Right forelimb (tissue), 1 donor: ENCODE results near the gene WNT10A.
A peak's percentile ranks its signal among the peaks of the same experiment; 100 is the strongest.

ENCODE experiments used
- DNase-seq: peaks from one replicate; pipeline ENCODE4 v3.0.0-alpha.2; 2018

Gene WNT10A

DNA sequence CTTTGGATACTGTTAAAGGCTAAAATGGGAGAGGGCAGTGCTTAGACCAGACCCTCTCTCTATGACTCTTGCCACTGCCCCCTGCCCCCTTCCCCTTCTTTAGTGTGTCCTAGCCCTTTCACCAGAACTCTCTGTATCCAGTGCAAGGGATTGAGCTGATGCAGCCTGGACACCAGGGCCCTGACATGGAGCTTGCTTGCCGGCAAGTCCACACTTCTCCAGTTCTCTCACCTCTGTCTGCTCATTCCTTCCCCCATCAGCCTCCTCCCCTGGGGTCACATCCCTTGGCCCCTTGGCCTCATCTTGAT lies 22.6 kb upstream of the WNT10A start:
- DNase-seq = no peak

DNA sequence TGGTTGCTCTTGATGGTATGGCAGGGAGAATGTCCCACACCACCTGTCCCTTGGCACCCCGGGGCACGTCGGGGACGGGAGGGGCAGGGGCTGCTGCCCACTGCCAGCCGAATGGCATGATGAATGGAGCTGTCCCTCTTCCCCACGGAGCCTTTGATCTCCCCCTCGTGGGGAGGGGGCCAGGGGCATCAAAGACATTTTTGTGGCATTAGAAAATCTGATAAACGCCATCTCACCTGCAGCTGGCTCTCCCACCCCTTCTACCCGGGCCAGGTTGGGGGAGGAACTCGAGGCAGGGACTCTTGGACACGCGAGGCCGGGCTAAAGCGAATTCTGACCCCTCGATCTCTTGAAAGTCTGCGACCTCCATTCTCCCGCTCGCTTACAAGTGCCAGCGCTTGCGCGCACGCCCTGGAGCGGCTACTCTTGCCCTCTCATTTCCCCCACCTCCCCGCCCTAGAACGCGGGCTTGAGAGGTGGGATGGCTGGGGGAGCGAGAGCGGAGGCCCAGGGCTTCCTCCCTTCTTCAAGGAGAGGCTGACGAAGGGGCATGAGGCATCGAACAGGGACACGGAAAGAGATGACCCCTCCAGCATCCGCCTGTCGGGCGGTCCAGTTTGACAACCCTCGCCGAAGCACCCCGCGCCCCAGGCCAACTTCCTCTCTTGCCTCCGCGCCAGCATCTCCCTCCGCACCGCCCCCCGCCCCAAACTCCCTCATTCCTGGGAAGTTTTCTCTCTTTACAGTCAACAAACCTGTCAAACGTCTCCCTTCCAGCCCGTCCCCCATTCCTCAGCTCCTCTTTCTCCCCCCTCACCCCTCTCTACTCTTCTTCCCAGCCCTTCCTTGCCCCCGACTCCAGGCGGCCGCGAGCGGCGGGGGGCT lies 21.7 kb upstream of the WNT10A start:
- DNase-seq = no peak

DNA sequence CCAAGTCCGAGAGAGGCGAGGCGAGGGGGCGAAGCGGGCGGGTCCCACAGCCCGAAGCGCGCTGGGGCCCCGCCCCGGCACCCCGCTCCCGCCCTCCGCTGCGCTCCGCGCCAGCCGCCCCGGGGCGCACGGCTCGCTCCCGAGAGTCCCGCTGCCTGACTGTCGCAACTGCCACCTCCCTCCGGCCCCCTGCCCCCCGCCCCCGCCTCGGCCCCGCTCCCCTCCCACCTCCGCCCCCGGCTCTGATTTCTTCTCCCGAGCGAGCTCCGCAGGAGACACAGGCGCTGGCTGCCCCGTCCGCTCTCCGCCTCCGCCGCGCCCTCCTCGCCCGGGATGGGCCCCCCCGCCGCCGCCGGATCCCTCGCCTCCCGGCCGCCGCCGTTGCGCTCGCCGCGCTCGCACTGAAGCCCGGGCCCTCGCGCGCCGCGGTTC lies 21.1 kb upstream of the WNT10A start, which contains the start of gene WNT6:
Gene WNT6 (plus strand): TSS at position 250 of the 432 bp plus-strand sequence. CDS start 233 bp downstream, outside the sequence.
- DNase-seq = no peak

DNA sequence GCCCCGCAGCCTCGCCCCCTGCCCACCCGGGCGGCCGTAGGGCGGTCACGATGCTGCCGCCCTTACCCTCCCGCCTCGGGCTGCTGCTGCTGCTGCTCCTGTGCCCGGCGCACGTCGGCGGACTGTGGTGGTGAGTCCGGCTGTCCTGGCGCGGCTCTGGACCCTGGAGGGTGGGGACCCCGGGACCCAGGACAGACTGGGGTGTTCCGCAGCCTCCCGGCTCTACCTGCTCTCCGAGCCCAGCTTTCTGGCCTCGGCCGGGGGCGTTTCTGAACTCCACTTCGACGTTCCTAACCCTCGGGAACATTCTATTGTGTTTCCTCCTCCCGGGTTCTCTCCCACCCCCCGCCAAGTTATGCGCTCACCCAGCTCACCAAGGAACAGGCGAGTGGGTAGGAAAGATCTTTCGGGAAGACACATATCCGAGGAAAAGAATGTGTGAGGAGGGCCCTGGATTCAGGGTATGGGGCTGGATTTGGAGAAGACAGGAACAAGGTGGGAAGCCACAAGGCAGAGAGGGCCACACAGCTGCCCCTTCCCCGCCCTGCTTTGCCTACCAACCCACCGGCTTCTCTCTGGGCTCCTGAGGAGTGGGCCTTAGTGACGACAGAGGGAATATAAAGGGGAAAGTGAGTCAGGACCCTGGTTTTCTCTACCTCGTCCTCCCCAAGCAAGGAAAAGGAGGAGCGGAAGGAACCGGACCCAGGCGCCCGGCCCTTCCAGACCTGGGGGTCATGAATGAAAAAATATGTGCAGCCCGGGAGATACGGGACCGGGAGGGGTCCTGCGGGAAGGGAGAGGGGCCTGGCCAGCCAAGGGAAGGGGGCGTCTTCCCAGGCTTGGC lies 20.4 kb upstream of the WNT10A start:
- DNase-seq = no peak

DNA sequence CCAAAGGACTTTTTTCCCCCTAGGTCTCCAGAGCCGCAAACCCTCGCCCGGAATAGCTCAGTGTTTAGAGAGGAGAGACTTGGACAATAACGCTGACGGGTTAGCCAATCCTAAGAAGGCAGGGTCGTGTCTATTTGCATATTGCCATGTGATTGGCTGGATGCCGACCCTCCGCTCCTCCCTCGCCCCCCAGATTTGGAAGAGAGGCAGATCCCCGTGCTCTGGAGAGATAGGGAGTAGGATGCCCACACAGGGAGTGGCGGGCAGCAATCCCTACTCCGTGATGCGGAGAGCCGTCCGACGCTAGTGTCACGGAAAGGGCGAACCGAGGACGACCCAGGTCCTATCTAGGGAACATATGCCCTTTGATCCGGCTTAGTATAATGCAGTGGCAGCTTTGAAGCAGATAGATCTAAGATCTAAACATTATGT lies 19.7 kb upstream of the WNT10A start:
- peak; percentile 77 for DNase-seq

DNA sequence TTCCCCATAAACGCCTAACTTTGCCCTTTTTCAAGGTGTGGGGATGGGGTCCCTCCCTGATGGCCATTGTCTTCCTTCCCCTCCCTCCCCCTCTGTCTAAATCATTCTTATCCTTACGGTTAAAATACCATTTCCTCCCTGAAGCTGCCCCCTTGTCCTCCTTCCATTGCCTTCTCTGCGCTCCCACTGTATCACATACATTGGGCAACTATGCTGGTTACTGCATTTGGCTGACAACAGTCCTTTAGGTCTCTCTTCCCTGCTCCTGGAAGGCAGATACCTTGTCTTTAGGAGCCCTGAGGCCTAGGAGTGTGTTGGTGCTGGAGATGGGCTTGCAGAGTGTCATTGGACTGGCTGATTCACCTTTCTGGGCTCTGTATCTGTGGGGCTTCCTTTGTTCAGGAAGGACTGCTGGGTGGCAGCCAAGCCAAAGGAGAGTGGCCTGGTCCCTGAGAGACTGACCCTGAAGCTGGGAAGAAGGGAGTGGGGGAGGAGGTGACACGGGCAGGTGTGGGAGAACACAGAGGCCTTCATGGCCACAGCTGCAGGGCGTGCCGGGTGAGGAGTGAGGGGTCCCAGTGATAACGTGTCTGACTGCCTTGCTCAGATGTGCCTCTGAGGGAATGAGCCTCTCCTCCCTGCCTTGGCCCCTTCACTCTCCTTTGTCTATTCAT lies 18.9 kb upstream of the WNT10A start:
- DNase-seq = no peak

DNA sequence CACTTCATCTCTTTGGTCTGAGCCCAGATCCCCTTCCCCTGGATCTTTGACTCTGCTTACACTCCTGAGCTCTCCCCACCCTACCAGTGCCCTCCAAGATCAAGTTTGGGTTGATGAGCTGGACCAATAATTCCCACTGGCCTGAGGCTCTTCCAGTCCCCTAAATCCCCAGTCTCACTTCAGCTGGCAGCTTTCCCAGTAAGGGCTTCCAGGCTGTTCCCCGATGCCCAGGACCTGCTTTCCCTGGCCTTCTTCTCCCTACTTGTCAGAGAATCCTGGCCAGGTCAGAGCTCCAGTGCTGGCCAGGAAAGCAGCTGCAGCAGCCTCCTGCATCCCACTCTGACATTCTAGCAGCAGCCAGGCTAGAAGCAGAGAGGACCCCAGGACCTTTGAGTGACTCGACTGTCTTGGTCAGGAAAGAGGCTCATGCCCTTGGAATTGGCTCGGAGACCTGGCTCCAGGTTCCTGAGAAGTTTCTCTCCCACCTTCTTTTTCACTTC lies 17.6 kb upstream of the WNT10A start:
- DNase-seq = no peak

DNA sequence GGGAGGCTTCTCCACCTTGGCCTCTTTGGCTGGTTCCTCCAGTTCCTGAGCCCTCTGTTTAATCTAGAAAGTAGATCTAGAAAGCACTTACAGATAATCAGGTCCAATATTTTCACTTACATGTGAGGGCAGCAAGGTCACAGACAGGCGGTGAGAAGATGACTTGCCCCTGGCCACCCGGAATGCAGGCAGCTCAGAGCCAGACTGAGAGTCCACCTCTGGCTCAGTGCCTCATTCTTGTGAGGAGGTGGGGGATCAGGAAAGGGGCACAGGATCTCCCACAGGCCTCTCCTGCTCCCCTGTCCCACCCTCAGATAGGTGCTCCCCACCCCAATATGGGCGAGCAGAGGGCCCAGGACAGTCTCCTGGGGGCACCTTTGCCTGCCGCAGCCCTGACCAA lies 15.3 kb upstream of the WNT10A start:
- peak; percentile 9 for DNase-seq

DNA sequence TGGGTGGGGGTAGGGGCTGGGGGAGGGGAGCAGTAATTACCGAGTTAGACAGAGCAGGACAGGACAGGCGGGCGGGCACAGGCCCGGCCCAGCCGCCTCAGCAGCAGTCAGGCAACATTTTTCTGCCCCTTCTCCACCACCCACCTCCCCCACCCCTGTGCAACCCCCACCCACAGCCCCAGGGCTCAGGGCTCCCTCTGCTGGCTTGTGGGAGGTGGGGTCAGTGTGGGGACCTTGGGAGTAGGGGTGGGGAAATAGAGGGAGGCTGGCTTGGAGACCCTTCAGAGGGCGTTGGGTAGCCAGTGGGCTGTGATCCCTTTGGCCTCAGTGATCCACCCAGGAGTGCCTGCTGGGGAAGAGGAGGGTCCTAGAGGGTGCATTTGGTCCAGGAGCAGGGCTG lies 14.7 kb upstream of the WNT10A start:
- peak; percentile 9 for DNase-seq

DNA sequence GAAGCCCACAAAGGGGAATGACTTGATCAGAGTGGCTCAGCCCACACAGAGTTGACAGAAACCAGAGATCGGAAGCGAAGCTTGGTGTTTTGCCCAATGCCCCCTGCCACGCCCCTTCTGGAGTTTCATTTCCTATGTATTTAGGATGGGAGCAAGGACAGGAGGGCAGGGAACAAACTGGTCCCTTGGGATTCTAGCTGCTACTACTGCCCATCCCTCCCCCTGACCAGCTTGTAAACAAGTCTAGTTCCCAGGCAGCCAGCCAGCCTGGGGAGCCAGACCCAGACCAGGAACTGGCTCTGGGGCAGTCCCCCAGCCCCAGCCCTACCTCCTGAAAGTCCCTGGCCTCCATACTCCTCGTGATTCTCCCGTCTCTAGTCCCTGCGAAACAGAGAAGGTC lies 12.8 kb upstream of the WNT10A start:
- DNase-seq = no peak

DNA sequence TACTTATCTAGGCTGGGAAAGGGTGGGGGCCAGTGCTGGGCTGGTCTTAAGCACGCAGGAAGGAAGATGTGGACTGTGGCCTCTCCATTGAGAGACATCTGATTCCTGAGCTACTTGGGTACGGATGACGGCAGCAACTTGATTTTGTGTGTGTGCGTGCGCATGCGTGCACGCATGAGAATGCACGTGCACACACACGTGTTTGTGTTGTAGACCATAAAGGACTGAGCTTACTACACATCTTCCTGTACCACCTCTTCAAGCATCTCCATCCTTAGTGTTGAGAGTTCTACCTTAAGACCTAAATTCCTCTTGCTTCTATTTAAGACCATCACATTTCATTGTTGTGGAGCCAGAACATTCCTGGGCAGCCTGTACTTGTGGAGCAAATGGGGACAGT lies 11.6 kb upstream of the WNT10A start:
- DNase-seq = no peak

DNA sequence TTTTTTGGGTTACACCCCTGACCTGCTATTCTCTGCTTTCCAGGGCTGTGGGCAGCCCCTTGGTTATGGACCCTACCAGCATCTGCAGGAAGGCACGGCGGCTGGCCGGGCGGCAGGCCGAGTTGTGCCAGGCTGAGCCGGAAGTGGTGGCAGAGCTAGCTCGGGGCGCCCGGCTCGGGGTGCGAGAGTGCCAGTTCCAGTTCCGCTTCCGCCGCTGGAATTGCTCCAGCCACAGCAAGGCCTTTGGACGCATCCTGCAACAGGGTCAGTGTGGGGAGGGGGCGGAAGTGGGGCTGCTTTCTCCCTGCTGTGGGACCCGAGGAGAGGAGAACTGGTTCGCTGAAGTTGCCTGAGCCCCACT lies 9.7 kb upstream of the WNT10A start:
- no peak for DNase-seq

DNA sequence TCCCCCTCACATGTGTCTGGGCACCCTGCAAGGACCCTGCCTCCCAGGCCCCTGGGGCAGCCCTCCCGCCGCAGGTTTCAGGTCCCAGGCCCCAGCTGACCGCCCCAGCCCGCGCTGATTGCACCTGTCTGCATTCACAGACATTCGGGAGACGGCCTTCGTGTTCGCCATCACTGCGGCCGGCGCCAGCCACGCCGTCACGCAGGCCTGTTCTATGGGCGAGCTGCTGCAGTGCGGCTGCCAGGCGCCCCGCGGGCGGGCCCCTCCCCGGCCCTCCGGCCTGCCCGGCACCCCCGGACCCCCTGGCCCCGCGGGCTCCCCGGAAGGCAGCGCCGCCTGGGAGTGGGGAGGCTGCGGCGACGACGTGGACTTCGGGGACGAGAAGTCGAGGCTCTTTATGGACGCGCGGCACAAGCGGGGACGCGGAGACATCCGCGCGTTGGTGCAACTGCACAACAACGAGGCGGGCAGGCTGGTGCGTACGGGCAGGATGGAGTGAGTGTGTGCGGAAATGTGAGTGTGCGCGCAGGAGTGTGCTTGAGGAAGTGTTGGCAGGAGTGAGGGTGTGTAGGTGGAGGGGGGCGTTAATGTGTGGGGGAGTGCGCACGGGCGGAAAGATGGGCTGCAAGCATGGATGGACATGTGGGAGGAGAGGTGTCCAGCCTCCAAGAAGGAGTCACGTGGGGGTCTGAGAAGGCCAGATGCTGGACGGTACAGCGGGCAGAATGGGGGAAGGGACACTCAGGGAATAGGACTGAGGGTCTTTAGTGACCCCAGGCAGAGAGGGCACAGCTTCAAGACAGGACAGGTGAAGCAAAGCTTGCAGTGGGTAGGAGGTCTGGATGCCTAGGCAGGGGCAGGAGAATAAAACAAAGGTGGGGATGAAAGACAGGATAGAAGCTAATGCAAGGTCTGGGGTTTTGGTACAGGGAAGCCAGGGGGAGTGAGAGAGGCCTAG lies 9.0 kb upstream of the WNT10A start:
- DNase-seq = no peak

DNA sequence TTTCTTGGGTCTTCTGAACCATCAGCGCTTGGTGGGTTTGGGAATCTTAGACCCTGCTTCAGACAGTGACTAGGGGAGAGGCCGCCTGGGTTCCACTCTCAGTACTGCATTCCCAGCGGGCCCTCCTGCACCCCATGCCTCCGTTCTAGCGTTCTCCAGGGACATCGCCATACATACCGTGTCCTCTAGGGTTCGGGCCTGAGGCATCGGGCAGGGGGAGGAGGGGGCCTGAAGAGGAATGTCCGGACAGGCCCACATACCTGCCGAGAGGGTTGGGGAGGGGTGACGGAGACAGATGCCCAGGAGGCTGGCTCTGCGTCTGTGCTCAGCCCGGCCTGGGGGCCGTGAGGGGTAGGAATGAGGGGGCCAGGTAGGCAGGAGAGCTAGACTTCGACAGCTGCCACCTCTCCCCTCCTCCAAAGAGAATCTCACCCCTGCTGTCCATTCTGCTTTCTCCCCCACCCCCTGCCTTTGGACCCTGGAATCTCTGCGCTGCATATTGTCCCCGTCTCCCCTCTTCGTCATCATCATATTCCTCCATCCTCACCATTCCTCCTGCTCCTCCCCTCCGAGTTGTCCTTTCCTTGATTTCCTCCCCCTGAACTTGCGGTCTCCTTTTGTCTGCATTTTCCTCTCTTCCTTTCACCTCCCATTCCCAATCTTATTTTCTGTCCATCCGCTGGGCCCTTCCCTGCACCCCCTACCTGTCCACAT lies 7.8 kb upstream of the WNT10A start:
- no peak for DNase-seq

DNA sequence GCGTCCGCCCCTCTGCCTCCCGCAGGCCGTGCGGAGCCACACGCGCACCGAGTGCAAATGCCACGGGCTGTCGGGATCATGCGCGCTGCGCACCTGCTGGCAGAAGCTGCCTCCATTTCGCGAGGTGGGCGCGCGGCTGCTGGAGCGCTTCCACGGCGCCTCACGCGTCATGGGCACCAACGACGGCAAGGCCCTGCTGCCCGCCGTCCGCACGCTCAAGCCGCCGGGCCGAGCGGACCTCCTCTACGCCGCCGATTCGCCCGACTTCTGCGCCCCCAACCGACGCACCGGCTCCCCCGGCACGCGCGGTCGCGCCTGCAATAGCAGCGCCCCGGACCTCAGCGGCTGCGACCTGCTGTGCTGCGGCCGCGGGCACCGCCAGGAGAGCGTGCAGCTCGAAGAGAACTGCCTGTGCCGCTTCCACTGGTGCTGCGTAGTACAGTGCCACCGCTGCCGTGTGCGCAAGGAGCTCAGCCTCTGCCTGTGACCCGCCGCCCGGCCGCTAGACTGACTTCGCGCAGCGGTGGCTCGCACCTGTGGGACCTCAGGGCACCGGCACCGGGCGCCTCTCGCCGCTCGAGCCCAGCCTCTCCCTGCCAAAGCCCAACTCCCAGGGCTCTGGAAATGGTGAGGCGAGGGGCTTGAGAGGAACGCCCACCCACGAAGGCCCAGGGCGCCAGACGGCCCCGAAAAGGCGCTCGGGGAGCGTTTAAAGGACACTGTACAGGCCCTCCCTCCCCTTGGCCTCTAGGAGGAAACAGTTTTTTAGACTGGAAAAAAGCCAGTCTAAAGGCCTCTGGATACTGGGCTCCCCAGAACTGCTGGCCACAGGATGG lies 7.1 kb upstream of the WNT10A start:
- no peak for DNase-seq

DNA sequence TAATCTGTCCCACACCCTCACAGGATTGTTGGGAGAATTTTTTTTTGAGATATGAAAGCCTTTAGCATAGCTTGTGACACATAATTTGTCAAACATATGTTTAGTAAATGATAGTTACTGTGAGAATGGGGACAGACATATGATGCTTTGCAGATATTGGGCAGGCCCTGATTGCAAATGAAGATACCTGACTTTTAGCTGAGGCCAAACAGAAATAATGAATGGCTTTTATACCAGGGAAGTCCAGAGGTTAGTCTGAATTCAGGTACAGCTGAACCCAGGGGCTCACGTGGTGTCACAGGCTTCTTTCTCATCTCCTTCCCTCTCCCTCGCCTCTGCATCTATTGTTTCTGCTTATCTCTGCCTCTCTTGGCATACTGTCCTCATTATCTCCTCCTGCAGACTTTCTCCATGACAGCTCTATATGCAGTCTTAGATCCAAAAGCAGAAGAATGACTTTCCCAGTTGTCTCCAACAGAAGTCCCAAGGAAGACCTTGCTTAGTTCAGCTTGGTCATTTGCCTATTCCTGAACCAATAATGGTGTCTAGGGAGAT lies 4.9 kb upstream of the WNT10A start:
- no peak for DNase-seq

DNA sequence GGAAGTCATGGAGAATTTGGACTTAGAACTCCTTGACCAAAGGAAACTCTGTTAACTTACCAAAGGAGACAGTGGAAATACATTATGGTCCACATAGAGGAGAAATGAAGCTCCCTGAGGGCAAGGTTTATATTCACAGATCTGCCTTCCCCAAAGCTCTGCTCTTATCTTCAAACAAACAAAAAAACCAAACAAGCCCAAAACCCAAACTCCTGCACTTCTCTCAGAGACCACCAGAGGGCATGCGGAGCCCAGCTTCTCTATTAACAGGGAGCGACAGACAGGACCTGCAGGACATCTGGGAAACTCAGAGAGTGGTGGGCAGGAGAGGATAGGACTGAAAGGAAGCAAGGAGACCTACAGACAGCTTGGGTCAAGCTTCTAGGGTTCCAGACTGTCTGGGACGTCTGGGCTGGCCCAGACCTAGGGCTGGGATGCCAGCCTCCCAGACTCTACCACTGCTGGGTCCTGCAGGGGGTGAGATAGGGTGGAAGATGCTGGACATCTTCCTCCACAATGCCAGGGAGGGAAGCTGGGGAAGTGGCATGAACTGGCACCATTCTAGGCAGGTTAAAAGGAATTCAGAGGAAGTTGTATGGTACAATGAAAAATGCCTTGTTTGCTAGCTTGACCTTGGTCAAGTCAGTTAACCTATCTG lies 4.0 kb upstream of the WNT10A start:
- peak; percentile 81 for DNase-seq

DNA sequence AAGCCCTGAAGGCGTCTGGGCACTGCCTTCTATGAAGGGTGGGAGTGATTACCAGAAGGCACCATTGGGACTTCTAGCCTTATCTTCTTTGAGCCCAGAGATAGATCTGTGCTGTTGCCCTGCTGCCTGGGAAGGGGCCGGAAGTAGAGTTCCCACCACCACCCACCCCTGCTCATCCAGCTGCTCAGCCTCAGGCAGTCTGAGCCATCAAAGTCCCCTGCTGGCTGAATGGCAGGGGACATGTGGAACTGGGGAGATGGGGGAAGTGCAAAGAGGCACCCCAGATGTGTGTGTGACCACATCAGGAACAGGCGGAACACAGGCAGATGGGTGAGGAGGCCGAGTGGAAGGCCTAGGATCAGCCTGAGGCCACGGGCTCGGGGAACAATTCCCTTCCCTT lies 3.3 kb upstream of the WNT10A start:
- no peak for DNase-seq

DNA sequence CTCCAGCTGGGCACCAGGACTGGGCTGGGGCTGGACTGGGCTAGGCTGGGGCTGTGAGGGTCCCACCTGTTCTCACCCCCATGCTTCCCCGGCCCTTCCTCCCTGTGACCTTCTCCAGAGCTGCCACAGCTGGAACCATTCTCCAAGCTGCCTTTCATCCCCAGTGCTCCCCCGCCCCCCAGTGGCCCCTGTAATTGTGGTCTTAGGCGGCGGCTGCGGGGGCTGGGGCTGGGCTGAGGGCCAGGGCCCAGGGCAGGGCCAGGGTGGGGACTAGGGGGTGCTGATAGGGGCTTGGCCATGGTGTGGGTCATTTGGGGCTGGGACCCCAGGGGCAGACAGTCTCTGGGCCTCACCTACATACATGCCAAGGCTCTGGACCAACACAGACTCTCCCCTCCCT lies 2.8 kb upstream of the WNT10A start:
- no peak for DNase-seq

DNA sequence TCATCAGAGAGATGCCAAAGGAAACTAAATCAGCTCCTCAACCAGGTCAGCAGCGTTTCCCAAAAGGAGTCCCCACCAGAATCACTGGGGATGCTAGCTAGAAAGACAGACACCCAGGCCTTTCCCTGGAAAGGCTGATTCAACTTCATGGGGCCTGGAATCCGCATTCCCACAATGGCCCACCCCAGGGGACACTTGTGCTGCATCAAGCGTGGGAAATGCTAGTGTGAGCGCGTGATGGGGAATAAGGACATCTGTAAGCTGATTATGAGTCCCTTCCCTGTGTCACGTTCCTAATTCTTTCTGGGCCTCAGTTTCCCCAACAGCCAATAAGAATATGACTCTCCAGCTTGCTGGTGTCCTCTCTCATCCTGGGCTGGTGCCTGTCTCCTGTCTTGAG lies 2.2 kb upstream of the WNT10A start:
- DNase-seq = no peak
